ENCODE data around the gene MYL3.
"Not testable (repeated sequence)": the region's sequence is repeated elsewhere in the genome, so short reads cannot be mapped to it uniquely, and the experiment has no call there.

Gene MYL3

GRCh38 chr3:46849045-46849631 lies 14.1 kb downstream of the MYL3 start:
- no peak for DNase-seq

DNA sequence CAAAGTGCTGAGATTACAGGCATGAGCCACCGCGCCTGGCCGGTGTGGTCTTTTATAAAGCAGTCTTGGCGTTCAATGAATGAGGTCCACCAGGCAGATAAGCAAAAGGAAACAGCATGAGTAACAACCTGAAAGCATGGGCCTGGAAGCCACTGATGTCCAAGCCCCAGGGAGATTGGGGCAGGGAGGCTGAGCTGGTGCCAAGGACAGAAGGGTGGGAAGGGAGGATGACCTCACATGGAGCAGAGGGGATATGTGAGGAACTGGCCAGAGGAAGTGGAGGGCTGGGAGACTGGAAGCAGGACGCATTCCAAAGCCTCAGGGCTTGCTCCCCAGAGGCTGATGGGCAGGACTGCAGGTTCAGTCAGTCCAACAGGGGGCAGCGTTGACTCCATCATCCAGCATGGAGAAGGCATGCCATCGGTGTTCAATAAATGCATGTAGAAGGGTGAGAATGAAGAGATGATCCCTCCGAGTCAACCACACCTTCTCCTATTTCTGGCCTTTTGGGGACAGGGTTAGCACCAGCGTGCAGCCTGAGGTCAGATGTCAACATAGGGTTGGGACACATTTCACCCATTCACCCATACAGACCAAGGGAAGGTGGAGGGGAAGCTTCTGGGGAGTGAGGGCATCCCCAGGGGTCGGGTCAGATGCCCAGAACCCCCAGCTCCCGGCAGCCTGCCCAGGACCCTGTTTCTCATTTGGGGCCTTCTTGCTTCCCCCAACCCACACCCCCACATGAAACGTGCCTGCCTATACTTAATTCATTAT lies 14.8 kb downstream of the MYL3 start:
- peak; percentile 5 for DNase-seq

- DNase-seq, result no peak
These were observed 15.5 kb downstream of the MYL3 start for GRCh38 chr3:46847744-46848143.

DNA sequence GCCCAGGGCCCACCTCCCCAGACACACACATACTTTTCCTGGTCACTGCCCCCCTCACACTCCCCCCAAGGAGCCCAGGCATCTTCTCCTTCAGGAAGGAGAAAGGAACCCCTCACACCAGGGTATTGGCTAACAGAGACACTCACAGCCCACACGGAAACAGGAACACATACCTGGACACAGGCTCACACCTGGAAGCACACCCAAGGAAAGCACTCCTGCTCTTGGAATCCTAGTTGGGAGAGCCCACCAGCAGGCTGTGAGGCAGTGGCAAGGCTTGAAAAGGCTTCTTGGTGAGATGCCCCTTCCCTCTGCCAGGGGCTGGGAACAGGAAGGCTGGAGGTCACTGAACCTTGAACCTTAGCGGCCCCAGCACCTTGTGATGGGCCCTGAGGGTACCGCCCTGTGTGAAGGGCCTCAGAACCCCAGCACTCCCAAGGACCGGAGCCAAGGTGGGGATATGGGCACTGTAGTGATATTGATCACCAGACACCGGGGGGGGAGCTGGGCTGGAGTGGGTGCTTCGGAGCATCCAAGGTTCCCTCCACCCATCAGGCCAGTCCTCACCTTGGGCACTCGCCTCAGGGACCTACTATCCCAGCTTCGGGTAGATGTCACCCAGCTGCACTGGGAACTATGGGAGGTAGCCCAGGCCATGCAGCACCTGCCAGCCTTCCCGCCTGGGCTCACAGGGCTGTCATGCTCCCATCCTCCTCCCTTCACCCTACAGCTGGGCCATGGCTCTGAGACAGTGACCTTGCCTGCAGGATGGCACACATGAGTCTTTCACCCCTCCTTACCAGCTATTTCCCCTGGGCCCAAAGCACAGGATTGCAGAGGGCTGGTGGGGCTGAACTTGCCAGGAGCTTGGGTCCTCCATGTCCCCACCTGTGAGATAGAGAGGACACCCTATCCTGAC lies 16.4 kb downstream of the MYL3 start:
- DNase-seq, result no peak

DNA sequence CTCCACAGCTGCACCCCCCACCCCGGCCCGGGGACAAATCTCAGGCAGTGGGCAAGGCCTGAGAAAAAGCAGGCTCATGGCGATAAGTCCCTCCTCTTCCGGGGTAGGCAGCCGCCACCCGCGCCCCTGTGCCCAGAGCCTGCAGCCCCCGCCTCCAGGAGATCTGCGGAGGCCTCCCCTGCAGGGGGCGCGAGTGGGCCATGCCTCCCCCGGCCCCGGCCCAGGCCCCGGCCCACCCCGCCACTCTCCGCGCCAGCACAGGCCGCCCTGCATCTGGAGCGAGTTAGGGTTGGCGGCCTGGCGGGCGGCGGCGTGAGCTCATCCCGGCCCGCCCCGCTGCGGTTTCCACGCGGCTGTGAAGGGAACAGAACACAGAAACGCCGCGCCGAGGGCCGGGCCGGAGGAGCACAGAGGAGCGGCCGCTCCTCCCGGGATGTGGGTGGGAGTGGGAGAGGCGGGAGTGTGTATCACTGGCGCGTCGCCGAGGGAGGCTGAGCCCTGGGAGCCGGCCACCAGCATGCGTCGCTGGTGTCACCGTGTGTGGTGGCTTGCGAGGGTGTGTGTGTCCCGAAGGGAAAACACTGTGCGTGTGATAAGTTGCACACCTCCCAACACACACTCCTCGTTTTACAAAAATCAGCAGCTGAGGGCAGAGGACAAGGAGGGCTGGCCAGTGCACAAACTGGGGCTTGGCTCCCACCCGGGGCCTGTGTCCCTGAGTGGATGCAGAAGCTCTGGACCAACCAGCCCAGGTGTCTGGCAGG lies 17.2 kb downstream of the MYL3 start:
- peak; percentile 75 for DNase-seq

- DNase-seq, result peak; percentile 70
These were observed 17.8 kb downstream of the MYL3 start for GRCh38 chr3:46845397-46845859.

- no peak for DNase-seq
These were observed 18.3 kb downstream of the MYL3 start for GRCh38 chr3:46844881-46845312.

DNA sequence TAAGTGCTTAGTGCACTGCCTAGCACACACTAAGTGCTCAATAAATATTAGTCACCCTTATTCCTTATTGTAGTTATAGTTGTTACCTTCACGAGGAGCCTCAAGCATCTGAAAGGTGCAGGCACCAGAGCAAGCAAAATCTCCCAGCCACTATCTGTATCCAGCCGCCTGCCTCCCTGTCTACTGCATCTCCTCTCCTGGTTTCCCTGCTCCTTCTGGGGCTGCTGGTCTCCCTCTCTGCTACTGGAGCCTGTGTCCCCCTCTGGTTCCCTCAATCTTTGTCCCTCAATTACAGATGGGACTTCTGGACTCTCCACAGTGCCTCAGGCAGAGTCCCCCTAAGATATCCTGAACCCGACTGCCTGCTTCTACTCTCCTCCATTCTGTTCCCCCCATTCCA lies 18.8 kb downstream of the MYL3 start:
- no peak for DNase-seq

DNA sequence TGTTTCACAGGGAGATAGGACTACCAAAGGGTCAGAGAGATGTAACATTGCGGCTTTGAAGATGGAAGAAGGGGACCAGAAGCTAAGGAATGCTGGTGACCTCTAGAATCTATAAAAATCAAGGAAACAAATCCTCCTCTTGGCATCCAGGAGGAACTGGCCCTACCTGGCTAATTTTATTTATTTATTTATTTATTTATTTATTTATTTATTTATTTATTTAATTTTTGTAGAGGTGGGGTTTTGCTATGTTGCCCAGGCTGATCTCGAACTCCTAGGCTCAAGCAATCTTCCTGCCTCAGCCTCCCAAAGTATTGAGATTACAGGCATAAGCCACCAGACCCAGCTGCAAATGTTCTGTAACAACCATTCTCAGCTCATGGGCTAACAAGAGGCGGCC lies 19.7 kb downstream of the MYL3 start:
- DNase-seq, result no peak

DNA sequence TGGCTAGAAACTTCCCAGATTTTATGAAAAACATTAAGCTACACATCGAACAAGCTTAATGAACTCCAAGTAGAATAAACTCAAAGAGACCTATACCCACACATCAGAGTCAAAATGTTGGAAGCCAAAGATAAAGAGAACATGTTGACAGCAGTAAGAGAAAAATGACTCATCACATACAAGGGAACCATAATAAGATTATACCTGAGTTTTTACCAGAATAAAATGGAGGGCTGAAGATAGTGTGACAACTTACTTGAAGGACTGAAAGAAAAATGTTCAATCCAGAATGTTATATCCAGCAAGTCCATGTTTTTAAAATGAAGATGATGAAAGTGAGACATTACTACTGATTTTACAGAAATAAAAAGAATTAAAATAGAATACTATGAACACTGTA lies 22.8 kb downstream of the MYL3 start:
- DNase-seq, result no peak

GRCh38 chr3:46838301-46838700 lies 24.9 kb downstream of the MYL3 start:
- DNase-seq, result no peak

GRCh38 chr3:46835491-46835890 lies 27.8 kb downstream of the MYL3 start:
- DNase-seq, result no peak

DNA sequence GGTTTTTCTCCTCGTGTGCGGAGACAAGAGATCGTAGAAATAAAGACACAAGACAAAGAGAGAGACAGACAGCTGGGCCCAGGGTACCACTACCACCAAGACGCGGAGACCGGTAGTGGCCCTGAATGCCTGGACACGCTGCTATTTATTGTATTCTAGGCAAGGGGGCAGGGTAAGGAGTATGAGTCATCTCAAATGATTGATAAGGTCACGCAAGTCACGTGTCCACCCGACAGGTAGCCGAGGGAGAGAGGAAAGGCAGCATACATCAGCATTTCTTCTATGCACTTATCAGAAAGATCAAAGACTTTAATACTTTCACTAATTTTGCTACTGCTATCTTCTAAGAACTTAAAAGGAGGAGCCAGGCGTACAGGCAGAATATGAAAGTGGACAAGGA lies 28.2 kb downstream of the MYL3 start:
- no peak for DNase-seq

GRCh38 chr3:46833346-46834300 lies 29.6 kb downstream of the MYL3 start:
- no peak for DNase-seq

DNA sequence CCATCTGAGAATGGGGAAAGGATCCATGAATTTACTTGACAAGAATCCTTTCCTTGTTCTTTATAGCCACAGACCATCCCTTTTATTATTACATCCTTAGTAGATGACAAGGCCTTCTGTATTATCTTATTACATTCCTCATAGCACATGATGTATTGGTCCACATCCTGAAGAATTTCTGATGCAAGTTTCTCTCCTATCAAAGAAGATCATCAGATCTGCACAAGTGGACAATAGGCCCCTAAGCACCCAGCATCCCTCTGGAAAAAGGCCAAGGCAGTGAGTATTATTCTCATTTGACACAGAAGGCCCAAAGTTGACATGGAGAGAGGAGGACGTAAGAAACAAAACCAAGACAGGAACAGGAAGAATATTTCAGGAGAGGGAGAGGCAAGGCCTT lies 31.4 kb downstream of the MYL3 start:
- DNase-seq, result no peak

DNA sequence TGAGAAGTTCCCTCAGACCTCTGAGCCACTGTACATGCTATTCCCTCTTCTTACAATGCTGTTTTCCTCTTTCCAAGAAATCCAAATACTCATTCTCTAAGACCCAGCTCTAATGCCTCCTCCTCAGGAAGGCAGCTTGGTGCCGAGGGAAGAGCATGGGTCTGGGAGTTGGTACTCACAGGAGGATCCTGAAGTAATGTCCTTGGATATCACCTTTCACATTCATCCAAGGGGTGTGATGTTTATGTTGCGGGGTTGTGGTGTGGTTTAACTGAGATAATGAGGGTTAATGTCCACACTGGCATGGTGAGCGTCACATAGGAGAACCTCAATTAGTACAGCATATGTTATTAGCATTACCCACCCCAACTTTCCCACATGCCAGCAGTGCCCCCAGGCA lies 31.9 kb downstream of the MYL3 start:
- no peak for DNase-seq

- DNase-seq, result no peak
These were observed 32.4 kb downstream of the MYL3 start for GRCh38 chr3:46830801-46831200.

DNA sequence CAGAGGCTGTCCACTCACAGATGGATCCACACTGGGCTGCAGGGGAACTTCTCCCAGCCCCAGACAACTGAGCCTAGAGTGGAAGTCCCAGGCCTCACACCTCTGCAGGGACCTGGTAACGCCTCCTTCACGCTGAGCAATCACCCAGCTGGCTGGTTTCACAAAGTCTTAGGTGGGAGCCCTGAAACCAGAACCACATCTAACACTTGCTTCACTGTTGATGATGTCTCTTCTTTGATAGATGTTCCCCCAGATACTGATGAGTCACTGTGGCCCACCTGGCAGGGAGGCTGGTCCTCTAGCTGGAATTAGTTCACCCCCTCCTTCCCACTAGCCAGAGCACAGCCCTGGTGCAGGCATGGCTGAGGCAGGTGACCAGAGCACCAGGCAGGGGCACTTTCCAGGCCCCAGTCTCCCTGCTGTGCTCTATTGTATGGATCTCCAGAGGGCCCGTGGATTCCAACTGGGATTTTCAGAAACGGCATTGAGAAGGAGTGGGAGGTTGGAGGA lies 33.5 kb downstream of the MYL3 start:
- DNase-seq, result no peak

GRCh38 chr3:46825450-46825849 lies 37.8 kb downstream of the MYL3 start:
- no peak for DNase-seq

DNA sequence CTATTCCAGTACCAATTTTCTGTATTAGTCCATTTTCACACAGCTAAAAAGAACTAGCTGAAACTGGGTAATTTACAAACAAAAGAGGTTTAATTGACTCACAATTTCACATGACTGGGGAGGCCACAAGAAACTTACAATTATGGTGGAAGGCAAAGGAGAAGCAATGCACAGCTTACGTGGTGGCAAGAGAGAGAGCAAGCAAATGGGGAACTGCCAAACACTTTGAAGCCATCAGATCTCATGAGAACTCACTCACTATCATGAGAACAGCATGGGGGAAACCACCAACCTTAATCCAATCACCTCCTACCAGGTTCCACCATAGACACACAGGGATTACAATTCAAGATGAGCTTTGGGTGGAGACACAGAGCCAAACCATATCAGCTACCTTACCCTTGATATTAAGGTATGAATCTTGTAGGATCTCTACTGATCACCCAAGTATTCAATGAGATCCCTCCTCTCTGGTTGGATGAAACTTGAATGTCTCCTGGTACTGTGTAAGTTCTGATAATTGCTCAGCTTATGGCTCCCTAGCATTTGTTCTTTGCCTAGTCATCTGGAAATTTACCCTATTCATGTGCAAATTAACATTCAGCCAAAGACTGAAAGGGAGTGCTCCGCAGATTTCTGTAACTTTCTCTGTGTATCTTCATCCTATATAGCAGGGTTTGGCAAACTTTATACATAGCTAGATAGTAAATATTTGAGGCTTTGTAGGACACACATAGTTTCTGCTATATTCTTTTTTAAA lies 38.9 kb downstream of the MYL3 start:
- DNase-seq, result no peak

DNA sequence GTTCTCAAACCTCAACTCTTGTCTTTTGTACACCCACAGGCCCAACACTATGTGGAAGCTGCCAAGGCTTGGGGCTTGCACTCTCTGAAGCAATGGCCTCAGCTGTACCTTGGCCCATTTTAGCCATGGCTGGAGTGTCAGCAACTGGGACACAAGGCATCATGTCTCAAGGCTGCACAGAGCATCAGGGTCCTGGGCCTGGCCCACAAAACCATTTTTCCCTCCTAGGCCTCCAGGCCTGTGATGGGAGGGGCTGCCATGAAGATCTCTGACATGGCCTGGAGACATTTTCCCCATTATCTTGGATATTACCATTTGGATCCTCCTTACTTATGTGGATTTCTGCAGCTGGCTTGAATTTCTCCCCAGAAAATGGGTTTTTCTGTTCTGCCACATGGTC lies 39.9 kb downstream of the MYL3 start:
- not testable (repeated sequence) for DNase-seq
